ENCODE measurements around the gene LMTK3.

- TF ChIP-seq CTCF (IDR thresholded peaks at IDR 0.05): no peak
- no peak for TF ChIP-seq POLR2AphosphoS5 (IDR thresholded peaks at IDR 0.05)
These were observed 17.8 kb downstream of the LMTK3 start for GRCh38 chr19:48493718-48494401.
